NOMO-1 treated with DMSO at 0.1 percent for 48 hours (cell line): ENCODE data around the gene MEIS2.
"Not testable (repeated sequence)": the region's sequence is repeated elsewhere in the genome, so short reads cannot be mapped to it uniquely, and the experiment has no call there.

Experiments
- DNase-seq: peaks from one replicate; lab custom pipeline; 2025; ENCODE audit not compliant: unreplicated experiment; lab: John Stamatoyannopoulos, UW

The MEIS2 gene

GRCh38 chr15:37010595-37010994 lies 89.8 kb downstream of the MEIS2 start:
- DNase-seq = no peak

GRCh38 chr15:37009288-37009687 lies 91.1 kb downstream of the MEIS2 start:
- no peak for DNase-seq

GRCh38 chr15:37008205-37008604 lies 92.1 kb downstream of the MEIS2 start:
- no peak for DNase-seq

GRCh38 chr15:37007301-37007700 lies 93.0 kb downstream of the MEIS2 start:
- DNase-seq = no peak

GRCh38 chr15:37004981-37005735 lies 95.2 kb downstream of the MEIS2 start:
- no peak for DNase-seq

- no peak for DNase-seq
These were observed 95.9 kb downstream of the MEIS2 start for GRCh38 chr15:37004373-37004869.

- DNase-seq = no peak
These were observed 98.2 kb downstream of the MEIS2 start for GRCh38 chr15:37002041-37002672.

GRCh38 chr15:37001417-37001816 lies 98.9 kb downstream of the MEIS2 start:
- DNase-seq = no peak

- no peak for DNase-seq
These were observed 100.6 kb downstream of the MEIS2 start for GRCh38 chr15:36999778-37000177.

GRCh38 chr15:36996538-36997181 lies 103.7 kb downstream of the MEIS2 start:
- no peak for DNase-seq

- no peak for DNase-seq
These were observed 104.2 kb downstream of the MEIS2 start for GRCh38 chr15:36996121-36996520.

- DNase-seq = no peak
These were observed 105.6 kb downstream of the MEIS2 start for GRCh38 chr15:36994790-36995189.

GRCh38 chr15:36992454-36992853 lies 107.9 kb downstream of the MEIS2 start:
- DNase-seq = no peak

- DNase-seq = no peak
These were observed 111.4 kb downstream of the MEIS2 start for GRCh38 chr15:36988947-36989346.

GRCh38 chr15:36982430-36982829 lies 117.9 kb downstream of the MEIS2 start:
- DNase-seq = no peak

GRCh38 chr15:36980281-36980680 lies 120.1 kb downstream of the MEIS2 start:
- not testable (repeated sequence) for DNase-seq

- DNase-seq = no peak
These were observed 121.7 kb downstream of the MEIS2 start for GRCh38 chr15:36978625-36979024.

GRCh38 chr15:36978126-36978525 lies 122.2 kb downstream of the MEIS2 start:
- DNase-seq = no peak

- no peak for DNase-seq
These were observed 122.7 kb downstream of the MEIS2 start for GRCh38 chr15:36977659-36978058.

- DNase-seq = no peak
These were observed 127.6 kb downstream of the MEIS2 start for GRCh38 chr15:36972704-36973103.

- no peak for DNase-seq
These were observed 129.8 kb downstream of the MEIS2 start for GRCh38 chr15:36970522-36970921.

GRCh38 chr15:36967929-36968328 lies 132.4 kb downstream of the MEIS2 start:
- no peak for DNase-seq
